ENCODE data around the gene CALCA.
"Not testable (repeated sequence)": the region's sequence is repeated elsewhere in the genome, so short reads cannot be mapped to it uniquely, and the experiment has no call there.

The CALCA gene

GRCh38 chr11:14971865-14972580 lies at the start of gene CALCA:
TSS of gene CALCA (minus strand) at chr11:14972351. CDS start at chr11:14971192, 1,159 bp downstream.
- FAIRE-seq, result no peak

- FAIRE-seq, result no peak
Observed at GRCh38 chr11:15016200-15016599, 44.0 kb upstream of the CALCA start.

GRCh38 chr11:15011776-15012345 lies 39.7 kb upstream of the CALCA start:
- FAIRE-seq, result no peak

- FAIRE-seq, result no peak
Observed at GRCh38 chr11:15010865-15011264, 38.7 kb upstream of the CALCA start.

- FAIRE-seq, result no peak
Observed at GRCh38 chr11:15006139-15006759, 34.1 kb upstream of the CALCA start.

GRCh38 chr11:14988133-14988532 lies 16.0 kb upstream of the CALCA start:
- not testable (repeated sequence) for FAIRE-seq

GRCh38 chr11:14981507-14981906 lies 9.4 kb upstream of the CALCA start:
- FAIRE-seq, result no peak

GRCh38 chr11:14980854-14981253 lies 8.7 kb upstream of the CALCA start:
- no peak for FAIRE-seq

- FAIRE-seq, result no peak
Observed at GRCh38 chr11:14977101-14977880, 5.1 kb upstream of the CALCA start.

- FAIRE-seq, result no peak
Observed at GRCh38 chr11:14975252-14975587, 3.1 kb upstream of the CALCA start.

- no peak for FAIRE-seq
Observed at GRCh38 chr11:14974515-14975251, 2.5 kb upstream of the CALCA start.

GRCh38 chr11:14973621-14974514 lies 1.7 kb upstream of the CALCA start:
- no peak for FAIRE-seq

- no peak for FAIRE-seq
Observed at GRCh38 chr11:14972581-14973495, 687 bp upstream of the CALCA start.

GRCh38 chr11:14969901-14970323 lies 2.2 kb downstream of the CALCA start:
- FAIRE-seq, result no peak

- FAIRE-seq, result no peak
Observed at GRCh38 chr11:14967581-14968243, 4.4 kb downstream of the CALCA start.

GRCh38 chr11:14956111-14956510 lies 16.0 kb downstream of the CALCA start:
- no peak for FAIRE-seq

- FAIRE-seq, result no peak
Observed at GRCh38 chr11:14954581-14954980, 17.6 kb downstream of the CALCA start.

GRCh38 chr11:14953904-14954303 lies 18.2 kb downstream of the CALCA start:
- FAIRE-seq, result no peak

- FAIRE-seq, result no peak
Observed at GRCh38 chr11:14949437-14950147, 22.6 kb downstream of the CALCA start.

Measured in A204.1 (cell line).